Fibroblast of the aortic adventitia (primary cell): ENCODE results near the gene PDHX. TPM values are rescaled to one million over a fixed set of nuclear protein-coding genes. Genes with fewer than 3 reads are reported as not detected.
"Not testable (repeated sequence)": the region's sequence is repeated elsewhere in the genome, so short reads cannot be mapped to it uniquely, and the experiment has no call there.

ENCODE experiments used
- DNase-seq: peaks from one replicate; pipeline ENCODE4 v3.0.0-alpha.2; 2010; ENCODE audit warnings: low read depth
- H3K4me3 ChIP-seq: 2 replicates; pipeline ENCODE4 v1.5.1; 2011; ENCODE audit warnings: low read depth, mild to moderate bottlenecking, control low read depth, low read length, moderate library complexity
- total RNA-seq: library from RNA; depleted of rRNA; stranded (reverse); fragments of >200 nt; gene quantifications from 2 replicates; pipeline ENCODE4 v1.2.3, GENCODE V29; 2012; ENCODE audit warnings: low replicate concordance
- TF ChIP-seq, protein P1 (sequence below): IDR thresholded peaks from 2 replicates; pipeline ENCODE4 v1.5.1; 2011; ENCODE audit warnings: mild to moderate bottlenecking, low read length, control low read depth, inconsistent platforms; ENCODE audit not compliant: insufficient read depth

Gene PDHX
- total RNA-seq, 1 donor, result 36.6 TPM

DNA sequence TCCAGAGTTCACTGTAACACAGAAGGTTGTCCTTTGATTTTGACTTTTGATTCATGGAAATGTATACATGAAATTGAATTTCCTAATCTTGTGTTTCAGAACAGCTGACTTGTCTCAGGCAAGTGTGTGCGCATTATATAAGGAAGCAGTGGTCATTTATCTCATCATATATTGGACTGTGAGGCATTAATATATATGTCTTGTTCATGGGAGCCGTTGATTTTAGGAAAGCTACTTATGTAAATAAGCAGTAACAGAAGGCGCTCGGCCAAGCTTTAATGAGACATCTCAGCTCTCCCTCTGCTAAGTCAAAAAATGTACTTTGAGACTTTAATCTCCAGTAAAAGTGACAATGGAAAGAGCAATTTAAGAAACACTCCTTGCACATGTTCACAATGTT, 100.5 kb downstream of the PDHX start:
- no peak overlapping the region for H3K4me3 ChIP-seq
- no peak for DNase-seq
- TF ChIP-seq, protein P1, sequence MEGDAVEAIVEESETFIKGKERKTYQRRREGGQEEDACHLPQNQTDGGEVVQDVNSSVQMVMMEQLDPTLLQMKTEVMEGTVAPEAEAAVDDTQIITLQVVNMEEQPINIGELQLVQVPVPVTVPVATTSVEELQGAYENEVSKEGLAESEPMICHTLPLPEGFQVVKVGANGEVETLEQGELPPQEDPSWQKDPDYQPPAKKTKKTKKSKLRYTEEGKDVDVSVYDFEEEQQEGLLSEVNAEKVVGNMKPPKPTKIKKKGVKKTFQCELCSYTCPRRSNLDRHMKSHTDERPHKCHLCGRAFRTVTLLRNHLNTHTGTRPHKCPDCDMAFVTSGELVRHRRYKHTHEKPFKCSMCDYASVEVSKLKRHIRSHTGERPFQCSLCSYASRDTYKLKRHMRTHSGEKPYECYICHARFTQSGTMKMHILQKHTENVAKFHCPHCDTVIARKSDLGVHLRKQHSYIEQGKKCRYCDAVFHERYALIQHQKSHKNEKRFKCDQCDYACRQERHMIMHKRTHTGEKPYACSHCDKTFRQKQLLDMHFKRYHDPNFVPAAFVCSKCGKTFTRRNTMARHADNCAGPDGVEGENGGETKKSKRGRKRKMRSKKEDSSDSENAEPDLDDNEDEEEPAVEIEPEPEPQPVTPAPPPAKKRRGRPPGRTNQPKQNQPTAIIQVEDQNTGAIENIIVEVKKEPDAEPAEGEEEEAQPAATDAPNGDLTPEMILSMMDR, result no peak

DNA sequence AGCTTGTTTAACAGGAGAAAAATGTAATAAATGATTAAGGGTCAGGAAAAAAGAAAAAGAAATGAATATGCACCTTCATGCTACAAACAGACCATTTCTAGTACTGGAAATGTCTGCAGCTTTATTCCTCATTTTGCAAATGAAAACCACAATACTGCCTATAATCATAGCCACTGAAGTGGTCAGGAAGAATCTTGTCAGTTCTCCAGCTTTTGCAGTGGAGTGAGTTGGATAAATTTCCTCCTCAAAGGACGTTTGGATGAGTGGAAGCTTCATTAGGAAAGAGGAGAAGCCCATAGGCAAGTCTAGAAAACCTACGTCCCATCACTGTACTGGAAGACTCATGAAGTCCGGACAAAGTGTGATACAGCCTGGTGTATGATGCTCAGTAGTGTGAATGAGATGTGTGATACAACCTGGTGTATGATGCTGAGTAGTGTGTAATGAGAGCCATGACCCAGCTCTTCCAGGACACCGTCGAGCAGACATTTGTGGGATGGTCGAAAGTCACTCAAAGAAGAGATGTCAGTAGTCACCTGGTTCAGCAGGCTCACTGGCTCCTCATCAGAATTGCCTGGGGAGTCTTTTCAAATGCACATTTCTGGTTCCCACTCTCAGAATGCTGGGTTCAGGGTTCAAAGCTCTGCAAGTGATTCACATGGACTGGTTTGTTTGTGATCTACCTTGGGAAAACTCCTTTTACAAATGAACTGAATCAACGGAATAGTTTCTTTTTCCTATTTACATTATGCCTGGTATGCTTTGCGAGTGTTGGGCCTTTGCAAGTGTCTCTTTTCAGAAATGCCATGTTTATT, 101.3 kb downstream of the PDHX start:
- H3K4me3 ChIP-seq, result no peak overlapping the region
- TF ChIP-seq, protein P1, result no peak
- DNase-seq, result no peak

DNA sequence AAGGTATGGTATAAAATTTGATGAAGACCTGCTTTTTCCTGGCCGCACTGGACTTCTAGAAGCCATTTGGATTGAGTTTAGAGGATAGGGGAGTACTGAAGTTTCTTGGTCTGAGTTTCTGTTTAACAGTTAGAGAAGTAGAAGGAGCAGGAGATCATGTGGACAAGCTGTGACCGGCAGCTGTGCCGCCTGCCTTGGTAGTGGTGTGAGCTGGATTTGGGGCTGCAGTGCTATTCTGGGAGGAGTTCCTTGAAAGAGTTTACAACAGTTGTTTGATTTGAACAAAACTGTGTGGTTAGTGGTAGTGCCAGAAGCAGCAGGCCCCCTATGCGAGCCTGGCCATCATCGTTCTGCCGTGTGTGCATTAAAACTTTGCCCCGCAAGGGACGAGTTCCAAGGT, 105.2 kb downstream of the PDHX start:
- no peak for DNase-seq
- TF ChIP-seq, protein P1, result no peak
- no peak overlapping the region for H3K4me3 ChIP-seq

DNA sequence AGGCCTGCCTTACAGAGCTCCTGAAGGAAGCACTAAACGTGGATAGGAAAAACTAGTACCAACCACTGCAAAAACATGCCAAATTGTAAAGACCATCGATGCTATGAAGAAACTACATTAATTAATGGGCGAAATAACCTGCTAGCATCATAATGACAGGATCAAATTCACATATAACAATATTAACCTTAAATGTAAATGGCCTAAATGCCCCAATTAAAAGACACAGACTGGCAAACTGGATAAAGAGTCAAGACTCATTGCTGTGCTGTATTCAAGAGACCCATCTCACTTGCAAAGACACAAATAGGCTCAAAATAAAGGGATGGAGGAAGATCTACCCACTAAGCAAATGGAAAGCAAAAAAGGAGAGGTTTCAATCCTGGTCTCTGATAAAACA, 107.5 kb downstream of the PDHX start:
- DNase-seq, result not testable (repeated sequence)

DNA sequence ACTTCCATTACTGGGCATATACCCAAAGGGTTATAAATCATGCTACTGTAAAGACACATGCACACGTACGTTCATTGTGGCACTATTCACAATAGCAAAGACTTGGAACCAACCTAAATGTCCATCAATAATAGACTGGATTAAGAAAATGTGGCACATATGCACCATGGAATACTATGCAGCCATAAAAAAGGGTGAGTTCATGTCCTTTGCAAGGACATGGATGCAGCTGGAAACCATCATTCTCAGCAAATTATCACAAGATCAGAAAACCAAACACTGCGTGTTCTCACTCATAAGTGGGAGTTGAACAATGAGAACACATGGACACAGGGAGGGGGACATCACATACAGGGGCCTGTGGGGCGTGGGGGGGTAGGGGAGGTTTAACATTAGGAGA, 111.6 kb downstream of the PDHX start:
- DNase-seq, H3K4me3 ChIP-seq: not testable (repeated sequence)

More for the DNA sequence above, 107.5 kb downstream of the PDHX start:
- H3K4me3 ChIP-seq, result not testable (repeated sequence)

DNA sequence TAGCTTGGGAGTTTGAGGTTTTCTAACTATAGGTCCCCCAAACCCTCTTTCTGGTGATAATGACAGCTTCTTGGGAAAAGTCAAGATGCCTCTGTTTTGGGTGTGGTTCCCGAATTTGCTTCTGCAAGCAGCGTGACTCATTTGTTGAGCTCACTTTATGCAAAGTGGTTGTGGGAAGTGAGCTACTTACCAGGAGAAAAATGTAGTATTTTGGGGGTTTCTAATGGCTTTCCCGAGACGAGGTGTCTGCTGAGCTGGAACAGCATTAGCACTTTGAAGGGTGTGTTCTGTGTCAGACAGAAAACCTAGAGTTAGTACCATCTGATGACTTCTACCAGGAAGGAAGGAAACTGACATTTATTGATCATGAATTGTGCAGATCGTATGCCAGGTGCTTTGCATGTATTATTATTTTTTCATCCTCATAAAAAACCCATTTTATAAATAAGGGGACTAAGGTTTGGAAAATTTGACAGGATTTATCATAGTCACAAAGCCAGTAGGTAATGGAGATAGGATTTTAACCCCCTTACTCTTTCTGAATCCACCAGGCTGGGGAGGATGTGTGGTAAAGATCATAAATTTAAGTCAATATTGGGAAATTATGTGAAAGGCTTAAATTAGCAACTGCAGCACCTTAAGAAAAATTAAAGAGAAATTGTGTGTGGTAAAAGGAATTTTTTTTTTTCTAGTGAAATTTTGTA, 113.7 kb downstream of the PDHX start:
- TF ChIP-seq, protein P1, result no peak
- no peak overlapping the region for H3K4me3 ChIP-seq
- DNase-seq, result peak; percentile 72

GRCh38 chr11:35030716-35031213, 114.3 kb downstream of the PDHX start:
- peak; percentile 83 for DNase-seq
- TF ChIP-seq, protein P1, result no peak
- no peak overlapping the region for H3K4me3 ChIP-seq

GRCh38 chr11:35031346-35031745, 114.9 kb downstream of the PDHX start:
- TF ChIP-seq, protein P1, result no peak
- no peak for DNase-seq
- H3K4me3 ChIP-seq, result no peak overlapping the region
